Calu3 (cell line): ENCODE measurements around the gene ISLR. TPM values are rescaled to one million over a fixed set of nuclear protein-coding genes. Genes with fewer than 3 reads are reported as not detected.
A peak's percentile ranks its signal among the peaks of the same experiment; 100 is the strongest.

Experiments used
- BruUV-seq: library from RNA; stranded (reverse); fragments of 400-500 nt; replicated peaks from 2 replicates; lab custom pipeline; 2021; lab: Mats Ljungman, UMichigan
- CTCF ChIA-PET: fragments of 300-600 bp; sonication (Branson Sonifier 250); formaldehyde crosslinking; loops from one replicate; lab custom pipeline; 2022; ENCODE audit warnings: antibody characterized with exemption; lab: Charles Lee
- DNase-seq: peaks from one replicate; pipeline ENCODE4 v3.0.0; 2022
- H3K27ac Mint-ChIP-seq: one replicate; pipeline ENCODE4 v1.8.0; 2022; ENCODE audit warnings: mixed read lengths; ENCODE audit not compliant: unreplicated experiment
- H3K27me3 Mint-ChIP-seq: one replicate; pipeline ENCODE4 v1.8.0; 2022; ENCODE audit warnings: mixed read lengths; ENCODE audit not compliant: unreplicated experiment
- H3K36me3 Mint-ChIP-seq: one replicate; pipeline ENCODE4 v1.8.0; 2022; ENCODE audit warnings: mild to moderate bottlenecking, moderate library complexity, mixed read lengths; ENCODE audit not compliant: insufficient read depth, unreplicated experiment
- H3K4me1 Mint-ChIP-seq: one replicate; pipeline ENCODE4 v1.8.0; 2022; ENCODE audit warnings: mild to moderate bottlenecking, low read depth, mixed read lengths; ENCODE audit not compliant: unreplicated experiment
- H3K4me3 Mint-ChIP-seq: one replicate; pipeline ENCODE4 v1.8.0; 2022; ENCODE audit warnings: mild to moderate bottlenecking, low read depth, moderate library complexity, mixed read lengths; ENCODE audit not compliant: unreplicated experiment
- H3K9me3 Mint-ChIP-seq: one replicate; pipeline ENCODE4 v1.8.0; 2022; ENCODE audit warnings: low read depth, mixed read lengths; ENCODE audit not compliant: unreplicated experiment
- intact Hi-C: fragments of 100-400 bp; cut with micrococcal nuclease; formaldehyde crosslinking; loops from one replicate; pipeline ENCODE4 v1.10.0; 2022; ENCODE audit not compliant: unreplicated experiment
- total RNA-seq: library from RNA; stranded (reverse); gene quantifications from 2 replicates; pipeline ENCODE4 v1.2.3, GENCODE V29; 2022
- TF ChIP-seq, protein P1 (sequence below): fragments of 200-600 bp; IDR thresholded peaks from one replicate; pipeline ENCODE4 v1.8.0; 2022; ENCODE audit warnings: antibody characterized with exemption; ENCODE audit not compliant: unreplicated experiment

The ISLR gene
- total RNA-seq, 1 experiment from 2014 or later = not detected

- TF ChIP-seq, protein P1, sequence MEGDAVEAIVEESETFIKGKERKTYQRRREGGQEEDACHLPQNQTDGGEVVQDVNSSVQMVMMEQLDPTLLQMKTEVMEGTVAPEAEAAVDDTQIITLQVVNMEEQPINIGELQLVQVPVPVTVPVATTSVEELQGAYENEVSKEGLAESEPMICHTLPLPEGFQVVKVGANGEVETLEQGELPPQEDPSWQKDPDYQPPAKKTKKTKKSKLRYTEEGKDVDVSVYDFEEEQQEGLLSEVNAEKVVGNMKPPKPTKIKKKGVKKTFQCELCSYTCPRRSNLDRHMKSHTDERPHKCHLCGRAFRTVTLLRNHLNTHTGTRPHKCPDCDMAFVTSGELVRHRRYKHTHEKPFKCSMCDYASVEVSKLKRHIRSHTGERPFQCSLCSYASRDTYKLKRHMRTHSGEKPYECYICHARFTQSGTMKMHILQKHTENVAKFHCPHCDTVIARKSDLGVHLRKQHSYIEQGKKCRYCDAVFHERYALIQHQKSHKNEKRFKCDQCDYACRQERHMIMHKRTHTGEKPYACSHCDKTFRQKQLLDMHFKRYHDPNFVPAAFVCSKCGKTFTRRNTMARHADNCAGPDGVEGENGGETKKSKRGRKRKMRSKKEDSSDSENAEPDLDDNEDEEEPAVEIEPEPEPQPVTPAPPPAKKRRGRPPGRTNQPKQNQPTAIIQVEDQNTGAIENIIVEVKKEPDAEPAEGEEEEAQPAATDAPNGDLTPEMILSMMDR = no peak
- DNase-seq = no peak
- CTCF ChIA-PET = interaction anchor here (0.7 kb wide), 1 partner anchor 10 kb away, joined by 6 read pairs; no protein-coding TSS in a partner anchor
- no TSS peak for BruUV-seq
- H3K27ac Mint-ChIP-seq = no peak overlapping the region
- peaks cover 7% of the 10 kb centered on the region for H3K4me1 Mint-ChIP-seq
- no peaks in the 10 kb centered on the region for H3K36me3 Mint-ChIP-seq
- no peaks in the 10 kb centered on the region for H3K9me3 Mint-ChIP-seq
- H3K27me3 Mint-ChIP-seq = peaks cover 58% of the 10 kb centered on the region
- intact Hi-C loops = no loop called here
- no peak overlapping the region for H3K4me3 Mint-ChIP-seq
Observed at GRCh38 chr15:74168711-74169126, 4.8 kb upstream of the ISLR start.

DNA sequence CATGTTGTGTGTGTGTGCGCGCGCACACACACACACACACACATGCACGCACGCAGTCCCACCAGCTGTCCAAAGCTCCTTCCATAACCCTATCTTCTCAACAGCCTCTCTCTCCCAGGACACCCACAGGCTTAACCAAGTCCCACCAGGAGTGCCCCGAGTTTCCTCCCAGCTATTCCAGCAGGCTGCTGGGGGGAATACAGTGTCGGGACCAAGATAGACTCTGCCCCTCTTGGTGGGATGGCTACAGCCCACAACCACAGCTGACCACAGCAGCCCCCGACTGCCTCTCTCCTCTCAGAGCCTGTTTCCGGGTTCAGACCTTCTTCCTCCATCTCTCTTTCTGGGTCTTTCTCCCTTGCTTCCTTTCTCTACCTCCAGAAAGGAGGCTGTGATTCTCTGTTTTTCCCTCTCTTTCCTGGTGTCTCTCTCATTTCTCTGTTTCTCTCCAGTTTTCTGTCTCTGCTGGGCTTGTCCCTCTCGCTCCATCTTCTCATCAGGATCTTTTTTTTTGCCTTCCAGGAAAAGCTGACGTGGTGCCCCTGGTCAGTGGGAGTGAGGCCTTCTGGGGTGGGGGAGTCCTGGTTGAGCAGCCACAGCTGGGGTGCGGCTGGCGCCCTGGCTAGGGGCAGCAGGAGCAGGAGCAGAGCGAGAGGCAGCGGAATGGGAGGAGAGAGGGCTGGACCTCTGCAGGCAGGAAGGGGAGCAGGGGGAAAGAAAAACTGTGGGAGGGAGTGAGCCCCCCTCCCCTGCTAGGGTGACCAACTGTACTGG lies 3.3 kb upstream of the ISLR start:
- CTCF ChIA-PET = interaction anchor here (0.7 kb wide), 1 partner anchor 17 kb away, joined by 3 read pairs; no protein-coding TSS in a partner anchor
- Mint-ChIP-seq H3K36me3 (peaks cover under 1% of the 10 kb centered on the region), H3K4me3 (no peak overlapping the region), H3K9me3 (no peaks in the 10 kb centered on the region), H3K27me3 (peaks cover 42% of the 10 kb centered on the region), H3K4me1 (peaks cover 7% of the 10 kb centered on the region), H3K27ac (peak overlapping the region; percentile 21)
- TF ChIP-seq, protein P1 = no peak
- intact Hi-C loops = no loop called here
- no TSS peak for BruUV-seq
- DNase-seq = no peak

DNA sequence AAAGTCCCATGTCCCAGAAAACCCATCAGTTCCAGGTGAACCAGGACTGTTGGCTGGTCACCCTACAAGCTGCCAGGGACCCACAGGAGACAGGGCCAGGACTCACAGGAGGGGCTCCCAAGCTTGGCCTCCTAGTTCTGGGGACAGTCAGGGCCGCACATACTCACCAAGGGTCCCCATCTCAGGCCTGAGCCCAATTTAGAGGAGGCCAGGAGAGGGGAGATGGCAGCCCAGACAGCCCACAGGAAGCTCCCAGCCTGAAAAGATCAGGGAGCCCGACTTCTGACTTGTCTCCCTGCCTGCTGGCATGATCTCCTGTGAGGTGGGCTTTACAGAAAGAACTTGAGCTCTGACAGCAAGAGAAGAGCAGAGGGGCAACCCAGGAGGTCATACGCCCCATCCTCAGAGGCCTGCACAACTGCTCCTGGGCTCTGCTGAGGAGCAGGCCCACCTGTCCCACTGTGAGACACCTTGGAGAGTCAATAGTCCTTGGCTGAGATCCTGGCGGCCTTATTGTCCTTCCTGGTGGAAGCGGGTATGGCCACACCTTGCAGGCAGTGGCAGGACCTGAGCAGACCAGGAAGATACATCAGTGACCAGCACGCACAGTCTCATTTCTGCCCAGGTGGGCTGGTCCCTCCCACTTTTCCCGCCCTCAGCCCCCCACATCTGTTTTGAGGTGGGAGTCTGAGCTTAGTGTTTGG lies 2.5 kb upstream of the ISLR start:
- H3K9me3 Mint-ChIP-seq = no peaks in the 10 kb centered on the region
- BruUV-seq = no TSS peak

DNA sequence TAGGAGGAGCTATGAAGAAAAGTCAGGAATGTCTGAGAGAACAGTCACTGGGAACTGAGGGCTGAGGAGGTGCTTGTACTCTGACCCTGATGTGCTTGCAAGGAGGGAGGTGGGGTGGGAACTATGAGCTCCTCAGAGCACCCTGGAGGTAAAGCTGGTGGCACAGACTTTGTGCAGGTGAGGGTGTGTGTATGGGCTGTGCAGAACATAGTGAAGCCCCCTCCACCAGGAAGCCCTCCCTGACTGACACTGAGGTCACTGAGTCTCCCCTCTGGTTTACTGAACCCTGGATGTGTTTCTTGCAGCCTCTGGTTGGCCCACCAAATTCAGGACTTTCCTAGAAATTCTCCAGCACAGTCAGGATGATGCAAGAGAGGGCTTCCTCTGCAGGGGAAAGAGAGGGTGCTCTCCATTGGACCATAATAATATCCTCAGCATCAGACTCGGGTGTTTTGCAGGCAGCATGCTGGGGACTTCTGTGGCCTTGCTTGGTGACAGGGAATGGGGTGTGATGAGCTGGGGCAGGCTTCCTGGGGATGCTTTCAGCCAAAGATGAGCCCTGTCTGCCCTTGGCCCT lies 1.5 kb upstream of the ISLR start:
- H3K27me3 Mint-ChIP-seq = peaks cover 49% of the 10 kb centered on the region
- TF ChIP-seq, protein P1 = no peak
- H3K27ac Mint-ChIP-seq = no peak overlapping the region
- no peaks in the 10 kb centered on the region for H3K9me3 Mint-ChIP-seq
- CTCF ChIA-PET = no interaction called here
- H3K4me3 Mint-ChIP-seq = no peak overlapping the region
- no TSS peak for BruUV-seq
- H3K4me1 Mint-ChIP-seq = peaks cover 7% of the 10 kb centered on the region
- intact Hi-C loops = no loop called here
- H3K36me3 Mint-ChIP-seq = peaks cover 7% of the 10 kb centered on the region
- no peak for DNase-seq

More for the DNA sequence above, 2.5 kb upstream of the ISLR start:
- TF ChIP-seq, protein P1 = no peak
- Mint-ChIP-seq H3K4me3 (no peak overlapping the region), H3K27me3 (peaks cover 40% of the 10 kb centered on the region), H3K27ac (no peak overlapping the region), H3K4me1 (peaks cover 7% of the 10 kb centered on the region), H3K36me3 (peaks cover 7% of the 10 kb centered on the region)
- DNase-seq = no peak
- CTCF ChIA-PET = interaction anchor here (0.7 kb wide), 1 partner anchor 16 kb away, joined by 3 read pairs; no protein-coding TSS in a partner anchor
- intact Hi-C loops = no loop called here
